ENCODE results near the gene SLAMF9.
A peak's percentile ranks its signal among the peaks of the same experiment; 100 is the strongest.

SLAMF9 gene

GRCh38 chr1:159932296-159933285 lies 21.4 kb downstream of the SLAMF9 start:
- no peak for DNase-seq (ENCODE audit: low spot score)

GRCh38 chr1:159931795-159932173 lies 22.3 kb downstream of the SLAMF9 start:
- DNase-seq (ENCODE audit: low spot score): no peak

GRCh38 chr1:159931101-159931794 lies 22.8 kb downstream of the SLAMF9 start:
- no peak for DNase-seq (ENCODE audit: low spot score)

DNA sequence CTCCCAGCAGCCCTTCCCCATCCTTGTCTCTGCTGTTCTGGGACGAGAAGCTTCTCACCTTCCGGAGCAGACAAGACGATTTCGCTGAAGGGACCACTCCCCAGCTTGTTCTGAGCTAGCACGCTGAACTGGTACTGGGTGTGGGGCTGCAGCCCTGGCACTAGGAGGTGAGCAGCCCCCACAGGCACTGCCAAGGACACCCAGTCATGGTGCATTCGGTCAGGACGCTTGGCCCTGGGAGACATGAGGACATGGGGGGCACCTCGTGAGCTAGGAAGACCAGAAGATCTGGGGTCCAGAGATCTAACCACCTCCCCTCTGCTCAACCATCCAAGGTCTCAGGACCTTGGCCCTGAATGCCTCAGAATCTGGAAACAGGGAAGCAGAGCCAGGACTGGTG lies 23.4 kb downstream of the SLAMF9 start:
- no peak for DNase-seq (ENCODE audit: low spot score)

DNA sequence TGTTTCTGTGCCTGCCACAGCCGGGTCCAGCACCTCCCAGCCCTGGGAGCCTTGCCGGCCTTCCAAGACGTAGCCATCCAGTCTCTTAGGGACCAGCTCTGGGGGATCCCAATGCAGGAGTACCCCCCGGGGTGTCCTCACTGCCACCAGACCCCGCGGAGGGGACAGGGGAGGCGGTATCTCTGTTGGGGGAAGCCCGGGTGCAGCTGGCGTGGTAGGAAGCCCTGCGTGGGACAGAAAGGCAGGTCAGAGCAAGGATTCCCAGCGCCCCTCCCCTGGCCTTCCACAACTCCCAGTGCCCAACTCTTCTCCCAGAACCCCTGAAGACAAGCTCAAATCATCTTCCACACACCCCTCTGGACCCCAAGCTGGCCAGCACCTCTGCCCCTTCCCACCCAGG lies 23.8 kb downstream of the SLAMF9 start:
- DNase-seq (ENCODE audit: low spot score): no peak

GRCh38 chr1:159929155-159930051 lies 24.6 kb downstream of the SLAMF9 start:
- no peak for DNase-seq (ENCODE audit: low spot score)

- no peak for DNase-seq (ENCODE audit: low spot score)
Measured at GRCh38 chr1:159928491-159929050, 25.5 kb downstream of the SLAMF9 start.

GRCh38 chr1:159927849-159928431 lies 26.1 kb downstream of the SLAMF9 start:
- no peak for DNase-seq (ENCODE audit: low spot score)

- DNase-seq (ENCODE audit: low spot score): no peak
Measured at GRCh38 chr1:159927211-159927848, 26.7 kb downstream of the SLAMF9 start.

GRCh38 chr1:159925719-159926078 lies 28.3 kb downstream of the SLAMF9 start:
- no peak for DNase-seq (ENCODE audit: low spot score)

- DNase-seq (ENCODE audit: low spot score): peak; percentile 81
Measured at GRCh38 chr1:159924791-159925718, 29.0 kb downstream of the SLAMF9 start, which contains the start of gene TAGLN2. TSS of gene TAGLN2 (minus strand) at chr1:159925507. CDS start at chr1:159920509, 4,998 bp downstream.

DNA sequence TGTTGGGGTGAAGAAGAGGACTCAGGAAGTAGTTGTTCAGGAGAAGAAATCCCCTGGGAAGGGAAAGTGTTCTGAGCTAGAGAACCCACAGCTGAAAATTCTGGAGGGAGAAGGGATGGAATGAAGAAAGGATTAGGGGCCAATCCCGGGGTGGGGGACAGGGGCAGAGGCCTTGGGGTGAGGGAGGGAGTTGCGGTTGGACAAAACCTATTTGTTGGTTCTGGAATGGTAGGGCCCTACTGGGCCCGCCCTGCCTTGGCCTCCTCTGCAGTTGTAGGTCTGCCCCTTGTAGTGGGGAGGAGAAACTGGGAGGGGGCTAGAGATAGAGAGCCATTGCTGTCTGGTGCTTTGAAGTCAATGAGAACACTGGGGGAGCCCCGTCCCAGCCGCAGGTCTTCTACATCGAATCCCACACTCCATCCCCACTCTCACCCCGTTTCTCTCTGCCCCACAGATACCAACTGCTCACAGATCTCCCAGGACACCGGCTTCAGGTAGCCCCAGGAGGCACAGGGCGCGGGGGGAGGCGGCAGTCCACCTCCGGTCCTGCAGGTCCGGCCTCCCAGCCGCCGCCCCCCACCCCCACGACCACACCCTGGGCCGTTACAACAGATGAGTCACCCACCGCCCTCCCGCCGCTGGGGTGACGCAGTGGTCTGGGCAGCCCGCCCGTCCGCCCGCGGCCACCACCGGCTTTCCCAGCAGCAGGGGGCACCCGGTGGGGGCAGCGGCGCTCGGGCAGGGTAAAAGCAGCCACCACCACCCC lies 29.8 kb downstream of the SLAMF9 start:
- DNase-seq (ENCODE audit: low spot score): peak; percentile 53

DNA sequence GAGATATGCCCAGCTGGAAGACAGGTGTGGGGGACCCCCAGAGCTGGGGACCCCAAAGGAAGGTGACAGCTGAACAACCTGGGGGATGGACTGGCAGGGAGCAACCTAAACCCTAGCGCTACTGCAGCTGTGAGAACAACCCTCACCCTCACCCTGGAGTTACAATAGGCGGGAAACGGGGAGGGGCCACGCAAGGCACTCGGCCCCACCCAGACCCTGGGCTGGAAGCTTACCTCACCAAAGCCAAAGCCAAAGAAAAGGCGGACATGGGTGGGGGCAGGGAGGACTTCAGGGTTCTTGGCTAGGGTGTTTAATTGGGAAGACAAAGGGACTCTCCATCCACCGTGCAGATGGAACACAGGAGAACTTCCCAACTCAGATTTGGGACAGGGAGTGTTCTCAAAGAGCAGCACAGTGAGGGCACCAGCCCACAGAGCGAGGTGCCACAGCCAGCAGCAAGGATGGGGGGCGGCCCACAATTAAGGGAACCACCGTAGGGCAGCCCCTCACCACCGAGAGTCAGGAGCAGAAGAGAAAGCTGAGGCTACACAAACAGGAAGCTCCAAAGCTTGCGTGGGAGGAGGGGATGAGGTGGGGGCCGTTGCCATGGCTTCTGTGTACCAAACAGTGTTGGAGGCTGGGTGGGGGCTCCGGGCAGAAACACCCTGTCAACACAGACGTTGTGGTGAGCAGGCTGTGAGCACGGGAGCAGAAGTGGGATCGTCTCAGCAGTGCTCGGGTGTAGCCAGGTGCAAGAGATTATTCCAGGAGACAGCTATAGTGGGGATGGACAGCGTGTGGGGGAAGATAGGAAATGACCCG lies 30.6 kb downstream of the SLAMF9 start:
- DNase-seq (ENCODE audit: low spot score): peak; percentile 61

- no peak for DNase-seq (ENCODE audit: low spot score)
Measured at GRCh38 chr1:159922511-159923202, 31.4 kb downstream of the SLAMF9 start.

DNA sequence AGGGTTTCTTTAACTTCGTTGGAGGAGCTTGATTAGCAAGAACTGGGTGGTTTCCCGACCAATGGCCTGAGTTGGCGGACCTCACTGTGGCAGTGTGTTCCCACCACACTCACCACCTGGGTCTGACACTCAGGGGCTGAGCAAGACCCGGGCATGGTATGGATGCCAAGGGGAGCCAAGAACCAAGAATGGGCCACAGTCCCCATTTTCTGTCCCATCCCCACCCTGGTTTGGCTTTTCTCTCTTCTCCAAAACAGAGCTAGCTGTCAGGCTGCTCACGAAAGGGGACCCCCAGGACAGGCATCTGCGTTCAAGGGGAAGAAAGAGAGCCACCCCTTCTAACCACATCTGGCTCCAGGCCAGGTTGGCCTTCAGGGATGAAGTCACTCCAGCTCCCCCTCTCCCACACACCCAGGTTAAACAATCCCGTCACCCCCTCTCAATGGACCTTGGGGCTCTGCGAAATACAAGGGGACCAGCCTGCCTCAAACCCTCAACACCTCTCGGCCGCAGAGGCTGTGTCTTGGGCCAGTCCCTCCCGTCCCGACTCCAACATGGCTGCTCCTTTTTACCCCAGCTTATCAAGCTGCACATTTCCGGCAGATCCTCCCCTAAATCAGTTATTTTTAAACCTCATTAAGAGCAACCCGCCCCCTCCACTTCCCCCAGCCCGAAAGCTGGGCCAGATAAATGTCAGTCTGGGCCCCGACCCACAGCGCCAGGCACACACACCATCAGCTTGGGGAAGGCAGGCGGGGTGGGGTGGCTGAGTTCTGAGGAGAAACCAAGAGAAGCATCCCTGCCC lies 32.1 kb downstream of the SLAMF9 start:
- peak; percentile 53 for DNase-seq (ENCODE audit: low spot score)

DNA sequence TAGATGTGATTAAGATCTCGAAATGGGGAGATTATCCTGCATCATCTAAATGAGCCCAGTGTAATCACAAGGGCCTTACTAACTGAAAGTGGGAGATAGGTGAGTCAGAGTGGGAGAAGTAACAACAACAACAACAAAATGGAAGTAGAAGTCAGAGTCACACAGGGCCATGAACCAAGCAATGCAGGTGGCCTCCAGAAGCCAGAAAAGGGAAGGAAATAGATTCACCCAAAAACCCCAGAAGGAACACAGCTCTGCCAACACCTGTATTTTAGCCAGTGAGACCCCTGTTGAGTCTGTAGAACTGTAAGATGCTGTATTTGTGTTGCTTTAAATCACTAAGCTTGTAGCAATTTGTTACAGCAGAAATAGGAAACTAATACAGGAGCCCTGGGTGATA lies 32.8 kb downstream of the SLAMF9 start:
- DNase-seq (ENCODE audit: low spot score): no peak

DNA sequence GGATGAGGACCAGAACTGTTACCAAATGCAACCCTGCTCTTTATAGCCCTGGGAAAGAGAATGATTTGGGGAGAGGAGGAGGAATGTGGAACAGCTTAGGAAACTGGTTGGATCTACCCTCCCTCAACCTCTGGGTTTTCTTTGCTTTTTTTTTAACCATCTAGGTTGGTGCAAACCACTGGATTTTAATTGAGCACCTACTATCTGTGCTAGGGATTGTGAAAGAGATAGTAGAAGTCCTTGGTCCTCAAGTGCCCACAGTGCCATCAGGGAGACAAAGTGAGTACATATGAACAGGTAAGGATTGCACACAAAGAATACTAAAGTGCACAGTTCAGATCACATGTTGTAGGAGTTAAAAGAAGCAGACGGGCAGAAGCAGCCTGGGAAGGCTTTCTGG lies 33.4 kb downstream of the SLAMF9 start:
- no peak for DNase-seq (ENCODE audit: low spot score)

Measured in hematopoietic multipotent progenitor cell treated with erythropoietin and hydrocortisone succinate and interleukin-3 and kit ligand, for 15 days (in vitro differentiated cells).